HL-60 (cell line): ENCODE results near the gene TAF1C.

Experiments used
- CTCF ChIP-seq: IDR thresholded peaks from one replicate; pipeline ENCODE4 v1.5.1; 2011; ENCODE audit warnings: low read length, control low read depth, inconsistent platforms; ENCODE audit not compliant: insufficient read depth
- GABPA ChIP-seq: IDR thresholded peaks from 2 replicates; pipeline ENCODE4 v1.6.1; 2012; ENCODE audit warnings: low read depth
- POLR2AphosphoS5 ChIP-seq: IDR thresholded peaks from 2 replicates; pipeline ENCODE4 v1.6.1; 2012; ENCODE audit warnings: low read depth

- TF ChIP-seq POLR2AphosphoS5, result no peak
- no peak for TF ChIP-seq CTCF
- TF ChIP-seq GABPA, result no peak
These were observed 31.6 kb downstream of the TAF1C start for GRCh38 chr16:84155226-84155625.
